Glutamatergic neuron (in vitro differentiated cells): ENCODE data around the gene SLC6A19. TPM values are rescaled to one million over a fixed set of nuclear protein-coding genes. Genes with fewer than 3 reads are reported as not detected.

Experiments
- DNase-seq: peaks from one replicate; pipeline ENCODE4 v3.0.0; 2022
- H3K27ac Mint-ChIP-seq: one replicate; pipeline ENCODE4 v1.8.0; 2020; ENCODE audit warnings: mild to moderate bottlenecking, mixed read lengths, inconsistent platforms; ENCODE audit not compliant: unreplicated experiment
- H3K27me3 Mint-ChIP-seq: one replicate; pipeline ENCODE4 v1.8.0; 2020; ENCODE audit warnings: mild to moderate bottlenecking, moderate library complexity, mixed read lengths, inconsistent platforms; ENCODE audit not compliant: unreplicated experiment
- H3K36me3 Mint-ChIP-seq: one replicate; pipeline ENCODE4 v1.8.0; 2020; ENCODE audit warnings: mild to moderate bottlenecking, mixed read lengths, inconsistent platforms; ENCODE audit not compliant: unreplicated experiment
- H3K4me1 Mint-ChIP-seq: one replicate; pipeline ENCODE4 v1.8.0; 2020; ENCODE audit warnings: mild to moderate bottlenecking, low read depth, mixed read lengths, inconsistent platforms; ENCODE audit not compliant: unreplicated experiment
- H3K4me3 Mint-ChIP-seq: one replicate; pipeline ENCODE4 v1.8.0; 2020; ENCODE audit warnings: mild to moderate bottlenecking, mixed read lengths, inconsistent platforms; ENCODE audit not compliant: unreplicated experiment
- H3K9me3 Mint-ChIP-seq: one replicate; pipeline ENCODE4 v1.8.0; 2020; ENCODE audit warnings: mild to moderate bottlenecking, moderate library complexity, mixed read lengths, inconsistent platforms; ENCODE audit not compliant: unreplicated experiment
- CTCF ChIP-seq: fragments of 200-600 bp; sonication (generic); IDR thresholded peaks from one replicate; pipeline ENCODE4 v1.5.0; 2021; ENCODE audit not compliant: partially characterized antibody, unreplicated experiment
- total RNA-seq: library from RNA; stranded (reverse); fragmentation: NEBNext Ultra II Directional; extraction: Animal tissue kit (Norgen Biotek cat#: 25700); gene quantifications from one replicate; pipeline ENCODE4 v1.2.1, GENCODE V29; 2021; ENCODE audit not compliant: unreplicated experiment

SLC6A19 gene
- total RNA-seq, 1 donor from 2014 or later, result not detected

- no peaks in the 10 kb centered on the region for H3K36me3 Mint-ChIP-seq
- H3K27ac Mint-ChIP-seq, result no peak overlapping the region
Measured at GRCh38 chr5:1221721-1222120, 20.3 kb downstream of the SLC6A19 start.

GRCh38 chr5:1222147-1222546, 20.8 kb downstream of the SLC6A19 start:
- no peaks in the 10 kb centered on the region for H3K4me1 Mint-ChIP-seq
- TF ChIP-seq CTCF, result no peak
- no peak overlapping the region for H3K4me3 Mint-ChIP-seq
- no peaks in the 10 kb centered on the region for H3K36me3 Mint-ChIP-seq
- DNase-seq, result no peak
- H3K9me3 Mint-ChIP-seq, result no peaks in the 10 kb centered on the region
- H3K27me3 Mint-ChIP-seq, result peaks cover 13% of the 10 kb centered on the region
- H3K27ac Mint-ChIP-seq, result no peak overlapping the region

More at GRCh38 chr5:1221721-1222120, 20.3 kb downstream of the SLC6A19 start:
- Mint-ChIP-seq H3K9me3 (no peaks in the 10 kb centered on the region), H3K27me3 (peaks cover 13% of the 10 kb centered on the region), H3K4me3 (no peak overlapping the region), H3K4me1 (no peaks in the 10 kb centered on the region)
- no peak for DNase-seq
- TF ChIP-seq CTCF, result no peak

GRCh38 chr5:1222621-1223277, 21.4 kb downstream of the SLC6A19 start:
- DNase-seq, result no peak
- no peak for TF ChIP-seq CTCF
- H3K4me1 Mint-ChIP-seq, result no peaks in the 10 kb centered on the region
- H3K4me3 Mint-ChIP-seq, result no peak overlapping the region
- no peaks in the 10 kb centered on the region for H3K9me3 Mint-ChIP-seq
- no peak overlapping the region for H3K27ac Mint-ChIP-seq
- no peaks in the 10 kb centered on the region for H3K36me3 Mint-ChIP-seq
- peaks cover 13% of the 10 kb centered on the region for H3K27me3 Mint-ChIP-seq

- Mint-ChIP-seq H3K27ac (no peak overlapping the region), H3K36me3 (no peaks in the 10 kb centered on the region), H3K27me3 (peaks cover 13% of the 10 kb centered on the region), H3K4me3 (no peak overlapping the region), H3K9me3 (no peaks in the 10 kb centered on the region), H3K4me1 (peaks cover under 1% of the 10 kb centered on the region)
- no peak for TF ChIP-seq CTCF
- DNase-seq, result no peak
Measured at GRCh38 chr5:1223278-1223670, 21.9 kb downstream of the SLC6A19 start.

GRCh38 chr5:1224631-1225030, 23.2 kb downstream of the SLC6A19 start:
- no peak overlapping the region for H3K27ac Mint-ChIP-seq
- H3K4me1 Mint-ChIP-seq, result peaks cover 9% of the 10 kb centered on the region
- no peaks in the 10 kb centered on the region for H3K36me3 Mint-ChIP-seq
- no peak overlapping the region for H3K4me3 Mint-ChIP-seq
- TF ChIP-seq CTCF, result no peak
- H3K9me3 Mint-ChIP-seq, result no peaks in the 10 kb centered on the region
- DNase-seq, result no peak
- H3K27me3 Mint-ChIP-seq, result peaks cover 12% of the 10 kb centered on the region
